ENCODE data around the gene PLA2G4B.

Gene PLA2G4B

GRCh38 chr15:41851755-41852370 lies 13.2 kb downstream of the PLA2G4B start:
- no peak for DNase-seq

- no peak for DNase-seq
These were observed 14.3 kb downstream of the PLA2G4B start for GRCh38 chr15:41852736-41853590.

GRCh38 chr15:41853831-41854230 lies 15.2 kb downstream of the PLA2G4B start:
- no peak for DNase-seq

- DNase-seq = no peak
These were observed 15.8 kb downstream of the PLA2G4B start for GRCh38 chr15:41854443-41854842.

GRCh38 chr15:41855261-41855961 lies 16.8 kb downstream of the PLA2G4B start:
- no peak for DNase-seq

- no peak for DNase-seq
These were observed 17.6 kb downstream of the PLA2G4B start for GRCh38 chr15:41856262-41856661.

- no peak for DNase-seq
These were observed 18.1 kb downstream of the PLA2G4B start for GRCh38 chr15:41856716-41857115.

- DNase-seq = no peak
These were observed 18.7 kb downstream of the PLA2G4B start for GRCh38 chr15:41857316-41857715.

- DNase-seq = no peak
These were observed 20.1 kb downstream of the PLA2G4B start for GRCh38 chr15:41858756-41859155.

GRCh38 chr15:41860049-41860828 lies 21.6 kb downstream of the PLA2G4B start:
- no peak for DNase-seq

GRCh38 chr15:41861736-41862356 lies 23.2 kb downstream of the PLA2G4B start:
- no peak for DNase-seq

- peak; percentile 36 to 52 for DNase-seq
These were observed 24.0 kb downstream of the PLA2G4B start for GRCh38 chr15:41862515-41863116.

GRCh38 chr15:41865490-41866055 lies 26.9 kb downstream of the PLA2G4B start:
- DNase-seq = no peak

- DNase-seq = no peak
These were observed 27.6 kb downstream of the PLA2G4B start for GRCh38 chr15:41866263-41866703.

- no peak for DNase-seq
These were observed 28.4 kb downstream of the PLA2G4B start for GRCh38 chr15:41866872-41867579.

GRCh38 chr15:41868321-41868720 lies 29.7 kb downstream of the PLA2G4B start:
- no peak for DNase-seq

- no peak for DNase-seq
These were observed 31.4 kb downstream of the PLA2G4B start for GRCh38 chr15:41869770-41870688.

- DNase-seq = no peak
These were observed 32.0 kb downstream of the PLA2G4B start for GRCh38 chr15:41870689-41871081.

- DNase-seq = no peak
These were observed 32.7 kb downstream of the PLA2G4B start for GRCh38 chr15:41871175-41871905.
